ENCODE measurements around the gene SDCCAG8.
A peak's percentile ranks its signal among the peaks of the same experiment; 100 is the strongest.
"Not testable (repeated sequence)": the region's sequence is repeated elsewhere in the genome, so short reads cannot be mapped to it uniquely, and the experiment has no call there.

Gene SDCCAG8

DNA sequence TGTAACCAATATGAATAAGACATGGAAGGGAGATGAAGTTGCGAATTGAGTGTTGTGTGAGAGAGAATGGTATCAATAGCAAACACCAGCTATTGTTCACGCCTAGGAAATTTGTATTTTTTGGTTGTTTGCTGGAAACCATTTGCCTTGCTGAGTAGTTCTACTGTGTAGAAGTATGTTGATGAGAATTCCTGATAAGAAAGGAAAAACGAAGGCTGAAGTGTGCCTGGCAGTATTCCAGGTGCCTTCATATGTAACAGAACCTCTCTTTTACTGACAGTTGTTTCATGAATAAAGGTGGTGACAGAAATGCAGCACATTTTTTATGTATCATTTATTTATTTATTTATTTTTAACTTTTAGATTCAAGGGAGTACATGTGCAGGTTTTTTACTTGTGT, 79.5 kb downstream of the SDCCAG8 start:
- TF ChIP-seq, protein P1, sequence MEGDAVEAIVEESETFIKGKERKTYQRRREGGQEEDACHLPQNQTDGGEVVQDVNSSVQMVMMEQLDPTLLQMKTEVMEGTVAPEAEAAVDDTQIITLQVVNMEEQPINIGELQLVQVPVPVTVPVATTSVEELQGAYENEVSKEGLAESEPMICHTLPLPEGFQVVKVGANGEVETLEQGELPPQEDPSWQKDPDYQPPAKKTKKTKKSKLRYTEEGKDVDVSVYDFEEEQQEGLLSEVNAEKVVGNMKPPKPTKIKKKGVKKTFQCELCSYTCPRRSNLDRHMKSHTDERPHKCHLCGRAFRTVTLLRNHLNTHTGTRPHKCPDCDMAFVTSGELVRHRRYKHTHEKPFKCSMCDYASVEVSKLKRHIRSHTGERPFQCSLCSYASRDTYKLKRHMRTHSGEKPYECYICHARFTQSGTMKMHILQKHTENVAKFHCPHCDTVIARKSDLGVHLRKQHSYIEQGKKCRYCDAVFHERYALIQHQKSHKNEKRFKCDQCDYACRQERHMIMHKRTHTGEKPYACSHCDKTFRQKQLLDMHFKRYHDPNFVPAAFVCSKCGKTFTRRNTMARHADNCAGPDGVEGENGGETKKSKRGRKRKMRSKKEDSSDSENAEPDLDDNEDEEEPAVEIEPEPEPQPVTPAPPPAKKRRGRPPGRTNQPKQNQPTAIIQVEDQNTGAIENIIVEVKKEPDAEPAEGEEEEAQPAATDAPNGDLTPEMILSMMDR (IDR thresholded peaks at IDR 0.05): no peak
- no peak for TF ChIP-seq ZFX (IDR thresholded peaks at IDR 0.05; ENCODE audit: borderline replicate concordance)
- no peak overlapping the region for H3K27ac ChIP-seq

DNA sequence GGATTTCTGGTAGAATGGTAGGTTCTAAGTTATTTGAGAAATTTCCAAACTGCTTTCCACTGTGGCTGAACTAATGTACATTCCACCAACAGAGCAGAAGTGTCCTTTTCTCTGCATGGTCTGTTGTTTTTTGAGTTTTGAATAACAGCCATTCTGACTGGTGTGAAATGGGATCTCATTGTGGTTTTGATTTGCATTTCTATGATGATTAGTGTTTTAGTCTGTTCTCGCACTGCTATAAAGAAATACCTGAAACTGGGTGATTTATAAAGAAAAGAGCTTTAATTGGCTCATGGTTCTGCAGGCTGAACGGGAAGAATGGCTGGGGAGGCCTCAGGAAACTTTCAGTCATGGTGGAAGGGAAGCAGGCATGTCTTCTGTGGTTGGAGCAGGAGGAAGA, 80.3 kb downstream of the SDCCAG8 start:
- H3K27ac ChIP-seq: no peak overlapping the region
- TF ChIP-seq, protein P1 (IDR thresholded peaks at IDR 0.05): no peak
- no peak for TF ChIP-seq ZFX (IDR thresholded peaks at IDR 0.05; ENCODE audit: borderline replicate concordance)

DNA sequence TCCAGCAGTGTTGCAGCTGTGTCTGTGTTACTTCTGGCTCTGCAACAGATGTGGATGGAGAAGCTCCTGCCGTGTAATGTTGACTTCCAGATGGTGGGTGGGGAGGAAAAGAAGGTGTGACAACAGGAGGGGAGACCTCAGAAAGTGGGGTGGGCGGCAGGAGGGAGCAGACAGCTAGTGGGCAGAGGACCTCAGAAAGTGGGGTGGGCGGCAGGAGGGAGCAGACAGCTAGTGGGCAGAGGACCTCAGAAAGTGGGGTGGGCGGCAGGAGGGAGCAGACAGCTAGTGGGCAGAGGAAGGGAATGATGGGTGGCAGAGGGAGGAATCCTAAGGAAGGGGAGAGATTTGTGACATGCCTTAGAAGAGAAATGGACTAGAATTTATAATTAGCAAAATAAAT, 83.0 kb downstream of the SDCCAG8 start:
- not testable (repeated sequence) for H3K27ac ChIP-seq

DNA sequence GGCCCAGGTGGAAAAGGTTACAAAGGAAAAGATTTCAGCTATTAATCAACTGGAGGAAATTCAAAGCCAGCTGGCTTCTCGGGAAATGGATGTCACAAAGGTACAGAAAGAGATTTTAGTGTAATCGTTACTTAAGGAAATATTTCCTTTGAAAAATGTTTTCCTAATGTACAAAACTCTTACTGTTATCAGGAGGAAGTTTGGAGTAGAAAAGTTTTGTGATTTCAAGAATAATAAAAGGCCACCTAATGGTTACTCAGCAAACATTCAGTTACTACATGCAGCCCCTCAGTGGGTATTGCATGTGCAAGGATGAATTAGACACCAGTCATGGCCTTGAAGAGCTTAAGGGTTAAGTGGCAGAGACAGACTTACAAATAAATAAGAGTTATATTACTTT, 85.2 kb downstream of the SDCCAG8 start:
- H3K27ac ChIP-seq: no peak overlapping the region
- TF ChIP-seq, protein P1 (IDR thresholded peaks at IDR 0.05): no peak
- TF ChIP-seq ZFX (IDR thresholded peaks at IDR 0.05; ENCODE audit: borderline replicate concordance): no peak

DNA sequence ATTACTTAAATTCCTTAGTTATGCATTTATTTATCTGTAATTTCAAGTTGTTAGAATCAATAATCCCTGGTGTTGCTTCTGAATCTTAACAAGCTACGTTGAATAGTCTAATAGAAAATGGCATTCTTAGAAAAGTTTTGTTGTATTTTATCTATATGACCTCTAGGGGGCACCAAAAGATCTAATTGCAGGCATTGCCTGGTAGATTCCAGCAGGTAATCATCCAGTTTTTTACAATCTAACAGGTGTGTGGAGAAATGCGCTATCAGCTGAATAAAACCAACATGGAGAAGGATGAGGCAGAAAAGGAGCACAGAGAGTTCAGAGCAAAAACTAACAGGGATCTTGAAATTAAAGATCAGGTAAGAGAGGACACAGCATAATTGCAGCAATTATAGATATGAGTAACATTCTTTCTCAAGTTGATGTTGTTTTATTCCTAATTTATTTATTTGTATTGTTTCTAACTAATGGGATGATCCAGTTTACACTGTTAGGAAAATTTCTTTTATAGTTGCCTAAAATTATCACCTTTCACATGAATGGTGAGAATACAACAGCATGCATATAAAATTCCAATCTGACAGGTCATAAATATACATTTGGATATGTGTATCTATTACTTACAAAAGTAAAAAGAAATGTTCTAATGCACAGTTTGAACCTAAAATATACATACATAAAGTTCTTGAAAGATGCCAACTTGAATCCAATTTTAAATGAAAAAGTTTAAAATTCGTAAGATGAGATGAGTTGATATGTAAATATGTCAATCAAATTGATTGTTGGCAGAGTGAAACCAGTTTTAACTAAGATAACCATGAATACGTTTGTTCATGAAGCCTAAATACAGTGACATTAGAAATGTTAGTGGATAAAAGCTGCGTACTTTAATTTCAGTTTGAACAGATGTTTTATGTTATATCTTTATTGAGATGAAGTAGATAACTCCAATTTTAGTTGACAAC, 88.4 kb downstream of the SDCCAG8 start:
- no peak overlapping the region for H3K27ac ChIP-seq
- TF ChIP-seq ZFX (IDR thresholded peaks at IDR 0.05; ENCODE audit: borderline replicate concordance): no peak
- TF ChIP-seq, protein P1 (IDR thresholded peaks at IDR 0.05): peak; percentile 93

DNA sequence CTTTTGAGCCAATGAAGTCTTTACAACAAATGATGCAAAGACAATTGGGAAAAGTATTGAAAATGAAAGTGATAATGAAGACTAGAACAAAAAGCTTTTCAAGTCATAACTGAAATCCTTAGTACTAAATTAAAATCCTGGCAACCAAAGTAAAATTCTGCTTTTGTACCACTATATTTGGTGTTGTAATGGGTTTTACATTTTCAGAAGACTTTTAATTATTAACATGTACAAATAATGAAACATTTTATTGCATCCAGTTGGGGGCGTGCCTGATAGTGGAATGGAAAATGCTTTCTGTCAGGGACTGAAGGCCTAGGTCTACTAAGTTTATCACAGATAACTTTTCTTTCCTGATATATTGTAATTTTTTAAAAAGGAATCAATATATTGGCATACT, 89.4 kb downstream of the SDCCAG8 start:
- H3K27ac ChIP-seq: no peak overlapping the region
- TF ChIP-seq, protein P1 (IDR thresholded peaks at IDR 0.05): peak; percentile 53
- no peak for TF ChIP-seq ZFX (IDR thresholded peaks at IDR 0.05; ENCODE audit: borderline replicate concordance)

DNA sequence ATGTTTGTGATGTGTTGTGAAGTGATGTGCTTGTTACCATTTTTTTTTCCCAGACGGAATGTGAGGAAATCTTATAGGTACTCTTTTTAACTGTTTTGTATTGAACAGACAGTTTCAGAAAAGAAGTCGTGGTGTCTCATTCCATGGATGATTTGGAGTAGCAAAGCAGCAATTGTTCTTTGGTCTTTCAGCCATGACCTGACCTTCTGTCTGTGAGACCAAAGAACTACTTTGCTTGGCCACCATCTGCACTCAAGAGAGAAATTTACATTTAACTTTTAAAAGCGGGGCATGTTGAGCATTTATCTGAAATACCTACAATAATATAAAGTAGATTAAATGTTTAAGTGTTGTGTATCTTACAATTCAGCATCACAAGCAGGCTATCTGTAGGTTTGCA, 90.2 kb downstream of the SDCCAG8 start:
- TF ChIP-seq, protein P1 (IDR thresholded peaks at IDR 0.05): no peak
- TF ChIP-seq ZFX (IDR thresholded peaks at IDR 0.05; ENCODE audit: borderline replicate concordance): no peak
- no peak overlapping the region for H3K27ac ChIP-seq
